K562 (cell line): ENCODE results near the gene PTPN13.

Source experiments
- CHD4 ChIP-seq: fragments of 200-600 bp; sonication (generic); IDR thresholded peaks from 3 replicates; pipeline ENCODE4 v1.6.1; 2012; ENCODE audit warnings: low read depth, mild to moderate bottlenecking, mixed read lengths, low read length, inconsistent platforms; ENCODE audit not compliant: insufficient read depth, insufficient replicate concordance, poor library complexity, severe bottlenecking
- CTCF ChIP-seq, 3 experiments: IDR thresholded peaks in 2 of 3; conservative IDR thresholded peaks in 1 of 3; 2 replicates each; pipeline ENCODE4 v1.5.1; 2011 to 2012; ENCODE audit warnings: low read length in 3 of 3, mild to moderate bottlenecking in 3 of 3, control low read depth in 2 of 3, improper control_type of control experiment in 1 of 3, inconsistent platforms in 1 of 3, low read depth in 1 of 3, mixed read lengths in 1 of 3, moderate library complexity in 1 of 3; ENCODE audit not compliant: insufficient read depth in 2 of 3
- EGR1 ChIP-seq: fragments of 450-650 bp; conservative IDR thresholded peaks from 2 replicates; pipeline ENCODE4 v1.6.1; 2017; ENCODE audit warnings: mild to moderate bottlenecking
- FOXM1 ChIP-seq, 2 experiments: fragments of 450-650 bp in 1 of 2; sonication (generic) in 1 of 2; formaldehyde crosslinking in 1 of 2; IDR thresholded peaks; 2 replicates each; pipeline versions ENCODE4 v1.6.1 to v1.9.0; 2017 to 2022; ENCODE audit warnings: low read depth in 2 of 2, mild to moderate bottlenecking in 2 of 2, missing genetic modification reagents in 1 of 2, moderate library complexity in 1 of 2
- NFIC ChIP-seq: fragments of 450-650 bp; IDR thresholded peaks from 2 replicates; pipeline ENCODE4 v1.6.1; 2017; ENCODE audit warnings: mild to moderate bottlenecking, inconsistent platforms

GRCh38 chr4:86653237-86653865, 59.2 kb downstream of the PTPN13 start:
- TF ChIP-seq CHD4: no peak
- TF ChIP-seq FOXM1 (IDR thresholded peaks at IDR 0.05; ENCODE audit: low read depth): no peak
- no peak for TF ChIP-seq FOXM1 (CRISPR knock-in tag; IDR thresholded peaks at IDR 0.05; ENCODE audit: low read depth)
- no peak for TF ChIP-seq EGR1
- no peak for TF ChIP-seq NFIC
- peak; percentile 59 to 63 (median 62) for TF ChIP-seq CTCF (IDR thresholded peaks at IDR 0.05 in 2 of 3, conservative IDR thresholded peaks at IDR 0.05 in 1 of 3; ENCODE audit: insufficient read depth in 2 of 3, low read depth in 1 of 3, low read length in 3 of 3)
